ENCODE results near the gene CXCR2.
A peak's percentile ranks its signal among the peaks of the same experiment; 100 is the strongest.
"Not testable (repeated sequence)": the region's sequence is repeated elsewhere in the genome, so short reads cannot be mapped to it uniquely, and the experiment has no call there.

The CXCR2 gene

DNA sequence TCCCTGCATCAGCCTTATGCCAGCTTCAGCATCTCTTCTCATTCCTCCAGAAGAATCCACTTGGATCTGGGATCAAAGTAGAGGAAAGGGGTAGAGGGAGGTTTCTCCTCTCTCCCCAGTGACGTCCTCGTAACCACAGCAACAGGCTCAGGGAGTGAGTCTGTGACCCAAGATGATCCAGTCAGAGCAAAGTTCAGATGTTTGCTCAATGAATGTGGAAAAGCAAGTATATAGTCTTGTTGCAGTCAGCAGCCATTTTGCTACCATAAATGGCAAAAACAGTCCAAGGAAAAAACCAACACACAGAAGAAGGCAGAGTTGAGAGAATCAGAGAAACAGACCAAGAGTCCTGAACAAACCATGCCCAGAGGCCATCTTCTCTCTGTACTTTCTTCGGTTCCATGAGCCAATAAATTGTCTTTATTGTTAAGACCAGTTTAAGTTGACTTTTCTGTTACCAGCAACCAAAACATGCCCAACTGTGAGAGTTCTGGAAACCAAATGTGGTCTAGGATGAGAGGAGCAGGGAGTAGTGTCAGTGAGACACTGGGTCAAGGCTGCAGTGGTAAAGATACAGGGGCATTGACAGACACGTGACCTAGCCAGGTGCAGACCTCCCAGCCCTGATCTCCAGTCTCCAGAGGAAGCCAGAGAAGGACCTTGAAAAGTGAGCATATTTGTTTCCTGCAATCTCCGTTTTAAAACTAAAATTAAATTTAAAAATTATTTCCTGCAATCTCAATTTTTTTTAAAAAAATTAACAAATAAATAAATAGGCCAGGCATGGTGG is 44.1 kb downstream of the CXCR2 start:
- no peak for DNase-seq (ENCODE audit: low spot score)
- TF ChIP-seq, protein P1, sequence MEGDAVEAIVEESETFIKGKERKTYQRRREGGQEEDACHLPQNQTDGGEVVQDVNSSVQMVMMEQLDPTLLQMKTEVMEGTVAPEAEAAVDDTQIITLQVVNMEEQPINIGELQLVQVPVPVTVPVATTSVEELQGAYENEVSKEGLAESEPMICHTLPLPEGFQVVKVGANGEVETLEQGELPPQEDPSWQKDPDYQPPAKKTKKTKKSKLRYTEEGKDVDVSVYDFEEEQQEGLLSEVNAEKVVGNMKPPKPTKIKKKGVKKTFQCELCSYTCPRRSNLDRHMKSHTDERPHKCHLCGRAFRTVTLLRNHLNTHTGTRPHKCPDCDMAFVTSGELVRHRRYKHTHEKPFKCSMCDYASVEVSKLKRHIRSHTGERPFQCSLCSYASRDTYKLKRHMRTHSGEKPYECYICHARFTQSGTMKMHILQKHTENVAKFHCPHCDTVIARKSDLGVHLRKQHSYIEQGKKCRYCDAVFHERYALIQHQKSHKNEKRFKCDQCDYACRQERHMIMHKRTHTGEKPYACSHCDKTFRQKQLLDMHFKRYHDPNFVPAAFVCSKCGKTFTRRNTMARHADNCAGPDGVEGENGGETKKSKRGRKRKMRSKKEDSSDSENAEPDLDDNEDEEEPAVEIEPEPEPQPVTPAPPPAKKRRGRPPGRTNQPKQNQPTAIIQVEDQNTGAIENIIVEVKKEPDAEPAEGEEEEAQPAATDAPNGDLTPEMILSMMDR (IDR thresholded peaks at IDR 0.05; ENCODE audit: extremely low read depth, missing control alignments): no peak

DNA sequence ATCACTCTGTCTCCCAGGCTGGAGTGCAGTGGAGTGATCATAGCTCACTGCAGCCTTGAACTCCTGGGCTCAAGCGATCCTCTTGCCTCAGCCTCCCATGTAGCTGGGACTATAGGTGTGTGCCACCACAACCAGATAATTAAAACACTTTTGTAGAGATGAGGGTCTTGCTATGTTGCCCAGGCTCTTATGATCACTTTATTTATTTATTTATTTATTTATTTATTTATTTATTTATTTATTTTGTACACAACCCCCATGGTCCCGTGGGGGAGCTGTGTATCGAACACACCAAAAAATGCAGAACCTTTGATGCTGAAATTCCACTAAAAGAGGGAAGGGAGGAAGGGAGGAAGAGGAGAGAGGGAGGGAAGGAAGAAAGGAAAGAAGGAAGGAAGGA is 45.9 kb downstream of the CXCR2 start:
- not testable (repeated sequence) for DNase-seq (ENCODE audit: low spot score)

DNA sequence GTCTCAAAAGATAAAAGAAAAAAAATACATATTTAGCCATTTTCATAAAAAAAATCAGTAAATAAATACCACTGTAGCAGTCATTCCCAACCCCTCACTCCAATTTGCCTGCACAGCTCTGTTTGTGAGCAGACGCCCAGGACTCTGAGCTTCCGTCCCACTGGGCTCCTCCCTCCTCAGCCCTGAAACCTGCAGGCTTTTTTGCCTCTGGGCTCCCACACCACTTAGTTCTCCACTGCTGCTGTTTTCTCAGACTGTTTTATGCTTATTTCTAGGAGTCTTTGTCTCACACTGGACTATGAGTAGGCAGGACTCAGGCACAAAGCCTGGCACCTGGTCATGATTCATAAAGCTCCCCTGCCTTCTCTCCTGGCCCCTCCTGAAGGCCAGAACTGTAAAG is 47.0 kb downstream of the CXCR2 start:
- DNase-seq (ENCODE audit: low spot score): no peak
- TF ChIP-seq, protein P1 (IDR thresholded peaks at IDR 0.05; ENCODE audit: extremely low read depth, missing control alignments): no peak

DNA sequence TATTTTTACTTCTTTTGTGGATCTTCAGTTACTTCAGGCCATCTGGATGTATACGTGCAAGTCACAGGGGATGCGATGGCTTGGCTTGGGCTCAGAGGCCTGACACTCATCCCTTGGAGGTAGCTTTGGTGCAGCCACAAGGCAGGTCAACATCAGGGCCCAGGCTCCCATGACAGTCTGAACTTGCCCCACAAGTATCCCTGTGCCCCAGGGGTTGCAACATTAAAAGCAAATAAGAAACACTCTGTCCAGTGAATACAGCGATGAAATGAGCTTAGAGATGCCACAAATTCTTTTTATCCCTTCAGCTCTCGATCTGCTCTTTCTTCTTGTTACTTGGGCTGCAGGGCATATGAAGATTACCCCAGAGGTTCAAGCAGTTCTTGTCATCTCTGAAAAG is 54.0 kb downstream of the CXCR2 start:
- DNase-seq (ENCODE audit: low spot score): no peak
- TF ChIP-seq, protein P1 (IDR thresholded peaks at IDR 0.05; ENCODE audit: extremely low read depth, missing control alignments): no peak

DNA sequence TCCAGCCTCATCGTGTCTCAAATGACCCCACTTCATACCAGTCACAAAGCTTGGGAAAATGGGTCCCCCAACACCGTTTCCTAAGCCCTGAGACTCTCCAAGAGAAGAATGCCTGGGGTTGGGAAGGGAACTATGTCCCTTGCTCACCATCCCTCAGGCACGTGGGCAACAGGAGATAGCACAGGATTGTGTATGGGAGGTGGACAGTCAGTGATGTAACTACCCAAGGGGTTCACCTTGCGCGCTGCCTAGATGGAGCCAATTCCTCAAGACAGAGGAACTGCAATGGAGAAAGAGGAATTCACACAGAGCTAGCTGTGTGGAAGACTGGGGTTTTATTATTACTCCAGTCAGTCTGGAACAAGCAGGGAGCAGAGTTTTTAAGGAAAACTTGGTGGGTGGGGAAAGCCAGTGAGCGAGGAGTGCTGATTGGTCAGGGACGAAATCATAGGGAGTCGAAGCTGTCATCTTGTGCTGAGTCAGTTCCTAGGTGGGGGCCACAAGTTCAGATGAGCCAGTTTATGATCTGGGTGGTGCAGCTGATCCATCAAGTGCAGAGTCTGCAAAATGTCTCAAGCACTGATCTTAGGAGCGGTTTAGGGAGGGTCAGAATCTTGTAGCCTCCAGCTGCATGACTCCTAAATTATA is 54.8 kb downstream of the CXCR2 start:
- TF ChIP-seq, protein P1 (IDR thresholded peaks at IDR 0.05; ENCODE audit: extremely low read depth, missing control alignments): no peak
- no peak for DNase-seq (ENCODE audit: low spot score)

DNA sequence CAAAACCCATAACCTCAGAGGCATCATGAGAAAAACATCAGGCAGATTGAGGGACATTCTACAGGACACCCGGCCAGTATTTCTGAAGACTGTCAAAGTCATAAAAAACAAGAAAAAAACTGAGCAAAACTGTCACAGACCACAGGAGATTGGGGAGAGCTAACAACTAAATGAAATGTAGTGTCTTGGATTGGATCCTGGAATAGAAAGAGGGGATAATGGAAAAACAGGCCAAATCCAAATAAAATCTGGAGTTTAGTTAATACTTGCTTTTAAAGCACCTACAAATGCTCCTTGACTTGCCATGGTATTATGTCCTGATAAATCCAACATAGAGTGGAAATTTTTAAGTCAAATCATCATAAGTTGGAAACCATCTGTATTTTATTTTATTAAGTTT is 58.5 kb downstream of the CXCR2 start:
- TF ChIP-seq, protein P1 (IDR thresholded peaks at IDR 0.05; ENCODE audit: extremely low read depth, missing control alignments): no peak
- DNase-seq (ENCODE audit: low spot score): no peak

DNA sequence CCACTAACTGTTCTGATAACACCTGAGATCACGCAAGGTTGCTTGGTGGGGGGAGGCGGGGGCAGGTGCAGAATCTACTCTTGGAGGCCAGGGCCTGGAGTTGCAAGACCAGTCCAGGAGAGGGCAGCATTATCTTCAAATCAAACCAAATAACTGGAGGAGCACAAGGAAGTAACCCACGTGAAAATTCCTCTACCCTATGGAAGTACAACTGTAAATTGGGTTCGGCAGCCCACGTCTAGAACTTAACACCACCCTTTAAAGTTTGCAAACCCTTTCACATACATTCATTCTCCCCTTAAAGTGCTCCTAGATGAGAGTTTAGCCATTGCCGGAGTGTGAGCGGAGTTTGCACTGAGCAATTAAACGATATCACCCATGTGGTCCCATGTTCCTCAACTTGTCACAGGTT is 60.5 kb downstream of the CXCR2 start:
- DNase-seq (ENCODE audit: low spot score): peak; percentile 73
- TF ChIP-seq, protein P1 (IDR thresholded peaks at IDR 0.05; ENCODE audit: extremely low read depth, missing control alignments): peak; percentile 81

All from GM20000 (cell line).